Neuronal stem cell (in vitro differentiated cells): ENCODE data around the gene SMIM27.

Source experiments
- DNase-seq: peaks from one replicate; pipeline ENCODE4 v3.0.0-alpha.2; 2013; ENCODE audit warnings: low spot score
- H2AFZ ChIP-seq: one replicate; pipeline ENCODE4 v1.6.1; 2013; ENCODE audit warnings: mild to moderate bottlenecking, low read length, inconsistent platforms
- H2AK5ac ChIP-seq: 2 replicates; pipeline ENCODE4 v1.6.1; 2013; ENCODE audit warnings: low read depth, mild to moderate bottlenecking, inconsistent platforms, low read length, moderate library complexity, mixed read lengths
- H2BK120ac ChIP-seq: 2 replicates; pipeline ENCODE4 v1.6.1; 2013; ENCODE audit warnings: low read depth, mild to moderate bottlenecking, inconsistent platforms, low read length, moderate library complexity, mixed read lengths
- H2BK12ac ChIP-seq: one replicate; pipeline ENCODE4 v1.6.1; 2013; ENCODE audit warnings: low read length, inconsistent platforms
- H2BK15ac ChIP-seq: 2 replicates; pipeline ENCODE4 v1.6.1; 2013; ENCODE audit warnings: mild to moderate bottlenecking, low read length, inconsistent platforms, mixed read lengths
- H2BK5ac ChIP-seq: one replicate; pipeline ENCODE4 v1.6.1; 2013; ENCODE audit warnings: inconsistent platforms, mild to moderate bottlenecking, low read length, moderate library complexity
- H3K14ac ChIP-seq: one replicate; pipeline ENCODE4 v1.6.1; 2013; ENCODE audit warnings: low read length, inconsistent platforms
- H3K18ac ChIP-seq: 2 replicates; pipeline ENCODE4 v1.6.1; 2013; ENCODE audit warnings: low read length, inconsistent platforms
- H3K23ac ChIP-seq: 2 replicates; pipeline ENCODE4 v1.6.1; 2013; ENCODE audit warnings: low read depth, mild to moderate bottlenecking, mixed read lengths, low read length, inconsistent platforms; ENCODE audit not compliant: poor library complexity
- H3K27ac ChIP-seq: replicated peaks from 3 replicates; pipeline ENCODE4 v1.5.1; 2013; ENCODE audit warnings: low read length, inconsistent platforms
- H3K27me3 ChIP-seq, 3 experiments: 2 replicates each; pipeline ENCODE4 v1.6.1; 2013; ENCODE audit warnings: low read length in 3 of 3, mild to moderate bottlenecking in 2 of 3, inconsistent platforms in 1 of 3, low read depth in 1 of 3, mixed read lengths in 1 of 3, moderate library complexity in 1 of 3; ENCODE audit not compliant: control insufficient read depth in 3 of 3, insufficient read depth in 3 of 3
- H3K36me3 ChIP-seq, 2 donors: replicated peaks in 1 of 2; 2 replicates each; pipeline ENCODE4 v1.6.1; 2013; ENCODE audit warnings: low read length in 2 of 2; ENCODE audit not compliant: control insufficient read depth in 2 of 2, insufficient read depth in 2 of 2
- H3K4ac ChIP-seq: 2 replicates; pipeline ENCODE4 v1.6.1; 2013; ENCODE audit warnings: inconsistent platforms, mild to moderate bottlenecking, low read length, moderate library complexity
- H3K4me1 ChIP-seq, 2 donors: 1 replicate in 1 of 2; 2 replicates in 1 of 2; pipeline ENCODE4 v1.6.1; 2013; ENCODE audit warnings: low read length in 2 of 2, low read depth in 1 of 2; ENCODE audit not compliant: control insufficient read depth in 2 of 2, insufficient read depth in 1 of 2
- H3K4me2 ChIP-seq: one replicate; pipeline ENCODE4 v1.6.1; 2013; ENCODE audit warnings: mild to moderate bottlenecking, low read length, inconsistent platforms; ENCODE audit not compliant: insufficient read depth, poor library complexity, severe bottlenecking
- H3K4me3 ChIP-seq, 2 donors: 2 replicates each; pipeline ENCODE4 v1.5.1; 2013; ENCODE audit warnings: low read length in 2 of 2, mild to moderate bottlenecking in 2 of 2, inconsistent platforms in 1 of 2, moderate library complexity in 1 of 2
- H3K79me1 ChIP-seq: one replicate; pipeline ENCODE4 v1.6.1; 2013; ENCODE audit warnings: low read depth, mild to moderate bottlenecking, inconsistent platforms, low read length, moderate library complexity
- H3K9ac ChIP-seq: one replicate; pipeline ENCODE4 v1.6.1; 2013; ENCODE audit warnings: mild to moderate bottlenecking, low read depth, low read length, inconsistent platforms; ENCODE audit not compliant: poor library complexity
- H3K9me3 ChIP-seq, 2 donors: replicated peaks in 1 of 2; 2 replicates each; pipeline versions ENCODE3 to v1.6.1; 2013; ENCODE audit warnings: low read length in 2 of 2, mild to moderate bottlenecking in 2 of 2, inconsistent platforms in 1 of 2, low read depth in 1 of 2, mixed read lengths in 1 of 2, moderate library complexity in 1 of 2; ENCODE audit not compliant: control insufficient read depth in 2 of 2, insufficient read depth in 1 of 2
- H4K8ac ChIP-seq: one replicate; pipeline ENCODE4 v1.6.1; 2013; ENCODE audit warnings: low read depth, mild to moderate bottlenecking, inconsistent platforms, low read length, moderate library complexity
- H4K91ac ChIP-seq: one replicate; pipeline ENCODE4 v1.6.1; 2013; ENCODE audit warnings: low read length, low read depth, mild to moderate bottlenecking, inconsistent platforms; ENCODE audit not compliant: poor library complexity
- WGBS, 2 donors: extraction: QIAGEN DNeasy Blood & Tissue Kit; methylation state at CpG; one replicate each; pipeline ENCODE4 v1.1.7; 2013; ENCODE audit warnings: missing lambda C conversion rate in 2 of 2, mixed read lengths in 1 of 2; ENCODE audit not compliant: insufficient read length in 2 of 2, insufficient replicate concordance in 1 of 2; ENCODE audit errors: extremely low coverage in 2 of 2; 5-methylcytosine and 5-hydroxymethylcytosine counted together

SMIM27 gene

DNA sequence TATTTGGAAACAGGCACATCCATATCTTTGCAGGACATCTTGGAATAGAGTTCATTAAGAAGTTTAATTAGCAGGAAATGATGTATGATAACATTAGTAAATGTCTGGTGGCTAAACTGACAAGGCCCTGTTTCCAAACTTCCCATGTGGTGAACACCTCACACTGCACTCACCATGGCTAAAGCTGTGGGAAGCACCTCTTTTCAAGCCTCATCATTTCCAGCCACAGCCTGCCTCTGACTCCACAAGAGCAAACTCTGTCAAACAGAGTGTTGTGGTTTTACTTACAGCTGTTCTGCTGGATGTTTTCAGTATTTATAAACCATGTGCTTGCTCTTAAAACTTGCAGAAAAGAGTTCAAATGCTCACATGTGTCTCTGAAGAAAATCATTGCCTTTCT lies 35.8 kb downstream of the SMIM27 start:
- DNase-seq, result no peak
- Histone ChIP-seq H3K9ac (no peak overlapping the region), H2BK12ac (no peak overlapping the region), H3K4me3 (no peak overlapping the region), H2AK5ac (no peak overlapping the region), H4K91ac (no peak overlapping the region), H2BK120ac (no peak overlapping the region), H4K8ac (no peak overlapping the region), H3K14ac (no peak overlapping the region), H3K27me3 (peaks cover 0 to 5% (median 0%) of the 10 kb centered on the region in 3 experiments), H3K4me1 (no peaks in the 10 kb centered on the region), H2AFZ (no peak overlapping the region), H2BK5ac (no peak overlapping the region), H3K9me3 (no peaks in the 10 kb centered on the region), H3K4me2 (no peak overlapping the region), H3K36me3 (no peaks in the 10 kb centered on the region), H2BK15ac (no peak overlapping the region), H3K23ac (no peak overlapping the region), H3K27ac (no peak overlapping the region), H3K4ac (no peak overlapping the region), H3K79me1 (no peaks in the 10 kb centered on the region), H3K18ac (no peak overlapping the region)

- H3K14ac ChIP-seq, result no peak overlapping the region
- H2BK120ac ChIP-seq, result no peak overlapping the region
- H3K27me3 ChIP-seq, result peaks cover 0 to 5% (median 0%) of the 10 kb centered on the region in 3 experiments
- H2BK12ac ChIP-seq, result no peak overlapping the region
- H3K9ac ChIP-seq, result no peak overlapping the region
- WGBS, 2 donors, result no CpG with 5 or more reads among the region's 6 CpGs
- no peak overlapping the region for H2BK15ac ChIP-seq
- H4K91ac ChIP-seq, result no peak overlapping the region
- H4K8ac ChIP-seq, result no peak overlapping the region
- no peak overlapping the region for H2AFZ ChIP-seq
- H3K4me1 ChIP-seq, result no peaks in the 10 kb centered on the region
- no peaks in the 10 kb centered on the region for H3K79me1 ChIP-seq
- H3K4ac ChIP-seq, result no peak overlapping the region
- no peak overlapping the region for H3K27ac ChIP-seq
- no peak overlapping the region for H3K4me3 ChIP-seq
- no peaks in the 10 kb centered on the region for H3K9me3 ChIP-seq
- H3K36me3 ChIP-seq, result no peaks in the 10 kb centered on the region
- no peak overlapping the region for H2AK5ac ChIP-seq
- H3K18ac ChIP-seq, result no peak overlapping the region
- H3K23ac ChIP-seq, result no peak overlapping the region
- H2BK5ac ChIP-seq, result no peak overlapping the region
- no peak overlapping the region for H3K4me2 ChIP-seq
- DNase-seq, result no peak
Observed at GRCh38 chr9:32589083-32589723, 37.1 kb downstream of the SMIM27 start.

- Histone ChIP-seq H4K91ac (no peak overlapping the region), H3K14ac (no peak overlapping the region), H3K18ac (no peak overlapping the region), H2AFZ (no peak overlapping the region), H2BK5ac (no peak overlapping the region), H3K27me3 (peaks cover 0 to 5% (median 0%) of the 10 kb centered on the region in 3 experiments), H3K4me2 (no peak overlapping the region), H3K23ac (no peak overlapping the region), H2BK12ac (no peak overlapping the region), H3K27ac (no peak overlapping the region), H3K4me1 (no peaks in the 10 kb centered on the region), H3K79me1 (no peaks in the 10 kb centered on the region), H3K9ac (no peak overlapping the region), H3K4me3 (no peak overlapping the region), H2BK120ac (no peak overlapping the region), H3K4ac (no peak overlapping the region), H2AK5ac (no peak overlapping the region), H2BK15ac (no peak overlapping the region), H4K8ac (no peak overlapping the region), H3K9me3 (no peaks in the 10 kb centered on the region), H3K36me3 (no peaks in the 10 kb centered on the region)
- no peak for DNase-seq
- WGBS, 2 donors, result no CpG with 5 or more reads among the region's 2 CpGs
Observed at GRCh38 chr9:32590476-32590875, 38.3 kb downstream of the SMIM27 start.

DNA sequence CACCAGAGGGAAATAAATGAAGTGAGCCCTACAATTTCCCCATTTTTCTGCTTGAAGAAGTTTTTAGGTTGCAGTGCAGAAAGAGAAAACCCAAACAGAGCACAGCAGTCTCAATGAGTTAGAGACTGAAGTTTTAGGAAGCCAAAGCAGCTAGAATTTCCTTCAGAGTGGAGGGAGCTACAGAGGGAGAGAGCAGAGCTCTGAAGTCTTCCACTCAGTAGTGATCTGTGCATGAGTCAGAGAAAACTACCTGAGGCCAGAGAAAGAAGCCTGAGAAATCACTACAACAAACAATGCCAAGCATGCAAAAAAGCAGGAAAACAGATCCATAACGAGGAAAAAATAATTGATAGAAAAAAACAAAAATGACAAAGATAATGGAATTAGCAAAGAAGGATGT lies 38.8 kb downstream of the SMIM27 start:
- H3K9me3 ChIP-seq, result no peaks in the 10 kb centered on the region
- H4K91ac ChIP-seq, result no peak overlapping the region
- H3K4me1 ChIP-seq, result no peaks in the 10 kb centered on the region
- no peak overlapping the region for H3K23ac ChIP-seq
- no peak overlapping the region for H2BK120ac ChIP-seq
- H3K14ac ChIP-seq, result no peak overlapping the region
- H3K36me3 ChIP-seq, result no peaks in the 10 kb centered on the region
- no CpG with 5 or more reads among the region's 1 CpG for WGBS, 2 donors
- H3K4me2 ChIP-seq, result no peak overlapping the region
- no peak overlapping the region for H3K18ac ChIP-seq
- DNase-seq, result no peak
- H3K4me3 ChIP-seq, result no peak overlapping the region
- no peak overlapping the region for H2BK12ac ChIP-seq
- no peak overlapping the region for H2BK15ac ChIP-seq
- H3K79me1 ChIP-seq, result no peaks in the 10 kb centered on the region
- H3K27me3 ChIP-seq, result peaks cover 0 to 5% (median 0%) of the 10 kb centered on the region in 3 experiments
- H2AK5ac ChIP-seq, result no peak overlapping the region
- no peak overlapping the region for H4K8ac ChIP-seq
- no peak overlapping the region for H2AFZ ChIP-seq
- H3K4ac ChIP-seq, result no peak overlapping the region
- no peak overlapping the region for H2BK5ac ChIP-seq
- no peak overlapping the region for H3K9ac ChIP-seq
- H3K27ac ChIP-seq, result no peak overlapping the region
